GM10248 (cell line): ENCODE results near the gene PRKCB.

ENCODE experiments used
- CTCF ChIA-PET: fragments of 300-600 bp; sonication (Branson Sonifier 250); formaldehyde crosslinking; extraction: SDS; loops from one replicate; lab custom pipeline; 2021; ENCODE audit warnings: antibody characterized with exemption; lab: Yijun Ruan, JAX
- POLR2A ChIA-PET: fragments of 350-650 bp; sonication (Branson Sonifier 250); formaldehyde crosslinking; extraction: SDS; loops from one replicate; lab custom pipeline; 2020; ENCODE audit warnings: antibody characterized with exemption; lab: Yijun Ruan, JAX
- DNase-seq: peaks from one replicate; pipeline ENCODE4 v3.0.0; 2012; ENCODE audit errors: extremely low spot score
- CTCF ChIP-seq: IDR thresholded peaks from 2 replicates; pipeline ENCODE4 v1.5.1; 2012; ENCODE audit warnings: mild to moderate bottlenecking, low read depth; ENCODE audit errors: extremely low read depth, missing control alignments, control extremely low read depth

PRKCB gene

GRCh38 chr16:23941963-23942564, 106.3 kb downstream of the PRKCB start:
- POLR2A ChIA-PET: no interaction called here
- CTCF ChIA-PET: interaction anchor here (1.3 kb wide), 2 partner anchors 18 to 25 kb away, joined by 3 to 4 read pairs; no protein-coding TSS in a partner anchor
- TF ChIP-seq CTCF: no peak
- no peak for DNase-seq

GRCh38 chr16:23943604-23944003, 107.8 kb downstream of the PRKCB start:
- ChIA-PET POLR2A (no interaction called here), CTCF (interaction anchor here (1.1 to 1.5 kb wide), 5 partner anchors 12 to 98 kb away, joined by 3 to 5 read pairs (median 3); no protein-coding TSS in a partner anchor)
- no peak for TF ChIP-seq CTCF
- no peak for DNase-seq

- TF ChIP-seq CTCF: no peak
- ChIA-PET POLR2A (no interaction called here), CTCF (interaction anchor here (1.1 to 1.5 kb wide), 5 partner anchors 13 to 97 kb away, joined by 3 to 5 read pairs (median 3); no protein-coding TSS in a partner anchor)
- no peak for DNase-seq
Measured at GRCh38 chr16:23944381-23944780, 108.6 kb downstream of the PRKCB start.

- POLR2A ChIA-PET: no interaction called here
- CTCF ChIA-PET: interaction anchor here (1.2 to 1.5 kb wide), 2 partner anchors 21 to 23 kb away, joined by 3 to 4 read pairs; no protein-coding TSS in a partner anchor
- no peak for DNase-seq
- TF ChIP-seq CTCF: no peak
Measured at GRCh38 chr16:23945243-23945642, 109.5 kb downstream of the PRKCB start.

GRCh38 chr16:23947838-23948237, 112.1 kb downstream of the PRKCB start:
- DNase-seq: no peak
- POLR2A ChIA-PET: no interaction called here
- CTCF ChIA-PET: no interaction called here
- TF ChIP-seq CTCF: no peak

- ChIA-PET CTCF (interaction anchor here (1.5 to 2.7 kb wide), 4 partner anchors 13 to 146 kb away, joined by 5 to 8 read pairs (median 6); no protein-coding TSS in a partner anchor), POLR2A (no interaction called here)
- DNase-seq: no peak
- no peak for TF ChIP-seq CTCF
Measured at GRCh38 chr16:23948949-23949411, 113.2 kb downstream of the PRKCB start.
